IMR-90 (cell line): ENCODE data around the gene ID1.

ENCODE experiments used
- FOS ChIP-seq: fragments of 150-350 bp; IDR thresholded peaks from 2 replicates; pipeline ENCODE4 v1.6.1; 2016; ENCODE audit warnings: low read depth, low read length
- MAFK ChIP-seq: IDR thresholded peaks from 2 replicates; pipeline ENCODE4 v1.6.1; 2012; ENCODE audit warnings: low read depth, low read length, improper control_type of control experiment
- MAZ ChIP-seq: IDR thresholded peaks from 2 replicates; pipeline ENCODE4 v1.6.1; 2012; ENCODE audit warnings: low read depth, mild to moderate bottlenecking, low read length, improper control_type of control experiment, moderate library complexity, borderline replicate concordance
- NFE2L2 ChIP-seq: fragments of 150-350 bp; IDR thresholded peaks from 2 replicates; pipeline ENCODE4 v1.6.1; 2016; ENCODE audit warnings: low read depth, mild to moderate bottlenecking, low read length
- POLR2A ChIP-seq: IDR thresholded peaks from 2 replicates; pipeline ENCODE4 v1.6.1; 2012; ENCODE audit warnings: mild to moderate bottlenecking, low read depth, low read length
- RAD21 ChIP-seq: IDR thresholded peaks from 2 replicates; pipeline ENCODE4 v1.6.1; 2012; ENCODE audit warnings: low read length, improper control_type of control experiment
- RFX5 ChIP-seq: IDR thresholded peaks from 2 replicates; pipeline ENCODE4 v1.8.0; 2012; ENCODE audit warnings: low read depth, mild to moderate bottlenecking, low read length, moderate library complexity
- TF ChIP-seq, protein P1 (sequence below): conservative IDR thresholded peaks from 2 replicates; pipeline ENCODE4 v1.5.1; 2012; ENCODE audit warnings: mild to moderate bottlenecking, low read depth, low read length, improper control_type of control experiment
- TF ChIP-seq, protein P2 (sequence below): fragments of 150-350 bp; IDR thresholded peaks from 2 replicates; pipeline ENCODE4 v1.6.1; 2017; ENCODE audit warnings: mild to moderate bottlenecking, antibody characterized with exemption, low read length, low read depth

DNA sequence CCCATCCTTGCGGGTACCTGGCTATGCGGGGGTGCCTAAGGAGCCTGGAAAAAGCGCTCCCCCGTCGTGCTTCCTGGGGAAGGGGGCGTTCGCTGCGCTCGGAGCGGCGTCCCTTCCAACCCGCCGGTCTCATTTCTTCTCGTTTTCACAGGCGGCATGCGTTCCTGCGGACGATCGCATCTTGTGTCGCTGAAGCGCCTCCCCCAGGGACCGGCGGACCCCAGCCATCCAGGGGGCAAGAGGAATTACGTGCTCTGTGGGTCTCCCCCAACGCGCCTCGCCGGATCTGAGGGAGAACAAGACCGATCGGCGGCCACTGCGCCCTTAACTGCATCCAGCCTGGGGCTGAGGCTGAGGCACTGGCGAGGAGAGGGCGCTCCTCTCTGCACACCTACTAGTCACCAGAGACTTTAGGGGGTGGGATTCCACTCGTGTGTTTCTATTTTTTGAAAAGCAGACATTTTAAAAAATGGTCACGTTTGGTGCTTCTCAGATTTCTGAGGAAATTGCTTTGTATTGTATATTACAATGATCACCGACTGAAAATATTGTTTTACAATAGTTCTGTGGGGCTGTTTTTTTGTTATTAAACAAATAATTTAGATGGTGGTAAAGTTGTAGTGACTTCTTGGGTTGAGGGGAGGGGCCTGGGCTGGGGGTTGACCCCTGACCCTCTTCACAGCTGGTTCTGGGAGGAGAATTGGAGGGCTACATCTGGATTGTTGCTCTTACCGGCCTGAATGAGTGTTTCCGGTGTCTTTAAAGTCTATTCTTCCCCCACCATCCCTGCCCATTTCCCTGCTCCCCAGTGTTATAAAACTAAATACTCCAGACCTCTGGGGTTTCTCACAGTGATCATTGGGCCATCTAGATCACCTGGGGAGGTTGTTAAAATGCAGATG lies 1.1 kb downstream of the ID1 start:
- TF ChIP-seq, protein P1, sequence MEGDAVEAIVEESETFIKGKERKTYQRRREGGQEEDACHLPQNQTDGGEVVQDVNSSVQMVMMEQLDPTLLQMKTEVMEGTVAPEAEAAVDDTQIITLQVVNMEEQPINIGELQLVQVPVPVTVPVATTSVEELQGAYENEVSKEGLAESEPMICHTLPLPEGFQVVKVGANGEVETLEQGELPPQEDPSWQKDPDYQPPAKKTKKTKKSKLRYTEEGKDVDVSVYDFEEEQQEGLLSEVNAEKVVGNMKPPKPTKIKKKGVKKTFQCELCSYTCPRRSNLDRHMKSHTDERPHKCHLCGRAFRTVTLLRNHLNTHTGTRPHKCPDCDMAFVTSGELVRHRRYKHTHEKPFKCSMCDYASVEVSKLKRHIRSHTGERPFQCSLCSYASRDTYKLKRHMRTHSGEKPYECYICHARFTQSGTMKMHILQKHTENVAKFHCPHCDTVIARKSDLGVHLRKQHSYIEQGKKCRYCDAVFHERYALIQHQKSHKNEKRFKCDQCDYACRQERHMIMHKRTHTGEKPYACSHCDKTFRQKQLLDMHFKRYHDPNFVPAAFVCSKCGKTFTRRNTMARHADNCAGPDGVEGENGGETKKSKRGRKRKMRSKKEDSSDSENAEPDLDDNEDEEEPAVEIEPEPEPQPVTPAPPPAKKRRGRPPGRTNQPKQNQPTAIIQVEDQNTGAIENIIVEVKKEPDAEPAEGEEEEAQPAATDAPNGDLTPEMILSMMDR = no peak
- no peak for TF ChIP-seq POLR2A
- no peak for TF ChIP-seq RAD21
- TF ChIP-seq MAZ = no peak
- no peak for TF ChIP-seq MAFK
- no peak for TF ChIP-seq RFX5
- TF ChIP-seq FOS = no peak
- TF ChIP-seq NFE2L2 = no peak
- TF ChIP-seq, protein P2, sequence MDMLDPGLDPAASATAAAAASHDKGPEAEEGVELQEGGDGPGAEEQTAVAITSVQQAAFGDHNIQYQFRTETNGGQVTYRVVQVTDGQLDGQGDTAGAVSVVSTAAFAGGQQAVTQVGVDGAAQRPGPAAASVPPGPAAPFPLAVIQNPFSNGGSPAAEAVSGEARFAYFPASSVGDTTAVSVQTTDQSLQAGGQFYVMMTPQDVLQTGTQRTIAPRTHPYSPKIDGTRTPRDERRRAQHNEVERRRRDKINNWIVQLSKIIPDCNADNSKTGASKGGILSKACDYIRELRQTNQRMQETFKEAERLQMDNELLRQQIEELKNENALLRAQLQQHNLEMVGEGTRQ = peak; percentile 1; the same call in 1 of the 2 replicates
